GM19035 (cell line): ENCODE measurements around the gene SH3RF1.
A peak's percentile ranks its signal among the peaks of the same experiment; 100 is the strongest.

Experiments used
- ATAC-seq: cut with Tn5 transposase; IDR thresholded peaks from one replicate; pipeline ENCODE4 v1.9.1; 2021; ENCODE audit not compliant: unreplicated experiment

SH3RF1 gene

DNA sequence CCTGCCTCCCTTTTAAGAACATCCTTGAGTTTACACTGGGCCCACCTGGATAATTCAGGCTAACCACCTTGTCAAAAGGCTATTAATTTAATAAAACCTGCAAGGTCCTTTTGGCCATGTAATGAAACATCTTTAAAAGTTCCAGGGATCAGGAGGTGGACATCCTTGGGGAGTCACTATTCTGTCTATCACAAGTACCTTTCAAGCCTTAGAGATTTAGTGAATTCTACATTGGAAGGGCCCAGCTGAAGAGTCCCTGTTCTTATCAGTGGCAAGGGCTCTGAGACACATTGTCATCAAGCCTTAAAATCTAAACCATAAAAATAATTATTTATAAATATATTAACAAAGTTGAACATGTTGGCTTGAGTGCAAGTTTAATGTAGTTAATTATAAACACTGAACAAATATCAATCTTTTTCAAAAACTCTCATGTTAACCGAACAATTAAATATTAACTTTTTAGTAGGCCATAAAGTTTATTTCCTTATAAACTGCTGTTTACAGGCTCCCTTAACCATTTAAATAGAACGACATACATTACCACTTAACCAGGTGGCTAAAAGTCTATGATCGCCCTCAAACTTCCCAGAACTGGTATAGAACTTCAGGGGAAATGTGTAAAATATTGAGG lies 156.3 kb downstream of the SH3RF1 start:
- no peak for ATAC-seq

- ATAC-seq: no peak
Measured at GRCh38 chr4:169110633-169111032, 160.1 kb downstream of the SH3RF1 start.

DNA sequence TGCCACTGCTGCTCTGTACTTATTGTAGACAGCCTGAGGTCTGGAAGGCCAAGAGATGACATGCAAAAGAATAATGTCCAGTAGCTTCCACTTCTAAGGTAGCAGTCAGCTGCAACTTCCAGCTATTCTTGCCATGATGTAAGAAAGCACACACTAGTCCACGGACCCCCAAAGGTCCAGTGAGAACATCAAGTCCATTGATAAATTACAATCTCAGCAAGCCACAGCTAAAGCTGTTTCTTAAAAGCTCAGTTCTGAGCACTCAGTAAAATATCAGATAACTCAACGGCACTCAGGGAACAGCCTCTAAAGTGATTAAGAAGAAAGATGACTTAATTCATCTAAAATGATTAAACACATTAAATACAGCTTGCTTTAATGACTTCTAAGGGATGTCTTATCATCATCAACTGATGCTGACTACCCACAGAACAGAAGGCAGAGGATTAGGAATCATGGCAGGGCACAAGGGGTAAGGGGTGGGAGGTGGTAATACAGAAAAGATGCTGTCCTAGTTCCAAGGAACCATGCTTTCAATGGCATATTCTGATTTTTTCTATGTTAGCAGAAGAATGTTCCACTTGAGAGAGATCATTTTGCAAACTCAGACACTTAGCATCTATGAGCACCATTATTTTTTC lies 161.6 kb downstream of the SH3RF1 start:
- no peak for ATAC-seq

GRCh38 chr4:169108303-169108702 lies 162.5 kb downstream of the SH3RF1 start:
- no peak for ATAC-seq

DNA sequence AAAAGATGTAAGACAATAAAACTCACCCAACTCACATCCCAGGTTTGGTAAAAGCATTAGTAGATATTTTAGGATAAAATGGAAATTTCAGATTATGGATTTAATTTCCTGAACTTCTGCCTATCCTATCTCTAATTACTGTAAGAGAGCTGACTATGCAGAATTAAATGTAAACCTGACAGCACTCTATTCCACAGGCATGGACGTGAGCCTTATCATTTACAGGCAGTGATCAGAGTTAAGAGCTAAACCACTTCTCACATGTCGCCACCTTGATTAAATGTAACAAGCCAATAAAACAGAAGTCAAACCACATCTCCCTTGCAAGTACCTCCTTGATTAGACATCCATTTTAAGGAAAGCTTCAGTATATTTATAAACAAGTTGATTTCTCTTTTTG lies 163.2 kb downstream of the SH3RF1 start:
- ATAC-seq: no peak

GRCh38 chr4:169106696-169107229 lies 164.0 kb downstream of the SH3RF1 start:
- no peak for ATAC-seq

- ATAC-seq: no peak
Measured at GRCh38 chr4:169105620-169106019, 165.1 kb downstream of the SH3RF1 start.

GRCh38 chr4:169103966-169104412 lies 166.8 kb downstream of the SH3RF1 start:
- ATAC-seq: no peak

DNA sequence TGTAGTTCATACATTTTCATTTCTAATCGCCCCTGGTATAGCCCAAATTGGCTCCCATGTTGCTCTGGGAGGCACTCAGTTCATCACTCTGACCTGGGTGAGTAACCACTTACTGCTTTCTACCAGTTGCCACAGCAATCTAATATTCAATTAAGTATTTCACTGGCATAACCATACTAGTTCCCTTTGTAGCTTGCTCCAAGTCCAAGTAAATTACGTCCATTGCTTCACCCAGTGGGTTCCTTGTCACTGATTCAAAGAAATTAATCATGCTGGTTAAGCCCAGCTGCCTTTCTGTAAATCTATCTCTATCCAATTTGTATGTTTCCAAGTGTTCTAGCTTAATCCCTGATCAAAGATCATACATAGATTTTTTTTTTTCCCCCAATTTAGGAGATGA lies 168.7 kb downstream of the SH3RF1 start:
- ATAC-seq: no peak

DNA sequence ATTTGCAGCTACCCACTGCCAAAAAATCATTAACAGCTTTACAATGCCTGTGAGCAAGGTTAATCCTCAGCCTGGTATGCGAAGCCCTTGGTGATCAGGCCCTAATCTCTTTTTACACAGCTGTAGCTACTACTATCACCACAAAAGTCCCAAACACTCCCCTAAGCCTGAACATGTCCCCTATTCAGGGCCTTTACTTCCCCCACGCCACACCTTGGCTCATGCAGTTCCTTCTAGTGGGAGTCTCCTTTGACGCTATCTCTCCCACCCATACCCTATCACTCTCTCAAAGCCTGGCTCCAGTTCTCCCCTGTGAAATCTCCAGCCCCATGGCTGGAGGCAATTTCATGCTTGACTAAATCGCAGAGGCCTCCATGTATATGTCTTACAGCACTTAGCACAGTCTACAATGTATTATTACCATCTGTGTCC lies 170.1 kb downstream of the SH3RF1 start:
- ATAC-seq: no peak

GRCh38 chr4:169099771-169100180 lies 171.0 kb downstream of the SH3RF1 start:
- no peak for ATAC-seq

DNA sequence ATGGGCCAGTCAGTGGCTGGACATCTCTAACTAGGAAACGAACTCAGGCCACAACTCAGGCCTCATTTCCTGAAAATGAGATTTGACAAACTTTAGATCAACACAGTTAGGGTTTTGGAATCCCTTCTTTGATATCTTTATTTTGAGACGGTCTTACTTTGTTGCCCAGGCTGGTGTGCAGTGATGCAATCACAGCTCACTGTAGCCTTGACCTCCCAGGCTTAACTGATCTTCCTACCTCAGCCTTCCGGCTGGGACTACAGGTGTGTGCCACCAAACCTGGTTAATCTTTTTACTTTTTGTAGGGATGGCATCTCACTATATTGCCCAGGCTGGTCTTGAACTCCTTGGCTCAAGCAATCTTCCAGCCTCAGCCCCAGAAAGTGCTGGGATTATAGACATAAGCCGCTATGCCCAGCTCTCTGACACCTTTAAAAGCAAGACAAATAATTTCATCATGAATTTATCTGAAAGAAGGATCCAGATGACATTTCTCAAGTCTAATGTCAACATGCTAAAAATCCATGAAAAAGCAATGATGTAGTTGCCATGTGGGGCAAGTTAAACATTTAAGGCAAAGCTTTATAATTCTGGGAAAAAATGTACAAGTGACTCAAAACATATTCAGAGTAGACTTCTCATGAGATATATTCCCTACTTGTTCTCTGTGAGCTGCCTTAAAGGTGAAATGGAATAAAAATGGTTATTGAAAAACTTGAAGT lies 171.6 kb downstream of the SH3RF1 start:
- ATAC-seq: no peak

DNA sequence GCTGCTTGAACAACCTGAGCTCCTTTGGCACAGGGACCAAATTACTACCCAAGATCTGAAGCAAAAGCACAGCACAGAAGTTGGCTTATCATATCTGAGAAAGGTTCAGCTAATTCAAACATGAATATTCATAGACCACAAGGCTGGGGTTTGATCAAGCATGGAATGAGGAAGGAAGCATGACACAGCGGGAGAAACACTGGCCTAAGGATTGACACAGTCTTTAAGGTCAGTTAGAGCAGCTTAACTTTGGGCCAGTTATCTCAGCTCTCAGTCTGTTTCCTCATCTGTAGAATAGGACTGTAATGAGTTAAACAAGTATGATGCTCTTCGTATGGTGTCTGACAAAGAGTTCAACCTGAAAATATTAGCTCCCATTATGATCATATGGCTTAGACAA lies 172.2 kb downstream of the SH3RF1 start:
- peak; percentile 44 for ATAC-seq

DNA sequence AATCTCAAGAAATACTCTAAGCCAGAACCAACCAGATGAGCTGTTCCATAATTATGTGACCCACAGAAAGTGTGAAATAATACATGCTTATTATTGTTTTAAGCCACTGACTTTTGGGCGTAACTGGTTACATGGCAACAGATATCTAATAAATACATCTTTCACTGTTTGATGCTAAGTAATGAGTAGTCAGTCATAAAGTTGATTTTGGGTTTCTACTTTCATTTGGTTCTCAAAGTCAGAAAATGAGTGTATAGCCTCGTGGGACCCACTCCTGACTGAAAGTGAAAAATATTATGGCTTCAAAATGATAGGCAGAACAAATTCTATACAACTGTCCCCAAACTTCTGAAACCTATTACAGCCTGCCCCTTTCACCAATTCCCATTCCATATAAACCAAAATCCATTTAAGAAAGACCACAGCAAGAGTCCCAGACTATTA lies 172.7 kb downstream of the SH3RF1 start:
- ATAC-seq: peak; percentile 64

DNA sequence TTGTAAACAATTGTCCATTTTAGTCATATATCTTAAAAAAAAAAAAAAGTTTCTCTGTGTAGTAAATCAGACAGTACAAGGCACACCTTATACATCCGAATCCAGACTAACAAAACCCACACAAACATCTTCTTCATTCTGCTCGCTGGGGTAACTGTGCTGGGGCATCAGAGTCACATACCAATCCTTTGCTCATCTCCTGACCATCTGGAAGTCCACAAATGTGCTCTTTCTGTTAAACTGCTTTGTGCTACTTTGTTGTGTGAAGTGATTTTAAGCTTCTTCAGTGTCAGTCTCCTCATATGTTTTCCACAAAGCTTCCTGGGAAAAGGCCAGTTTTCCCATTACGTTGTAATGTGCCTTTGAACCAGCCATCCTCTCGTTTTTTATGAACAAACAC lies 174.5 kb downstream of the SH3RF1 start:
- ATAC-seq: no peak

DNA sequence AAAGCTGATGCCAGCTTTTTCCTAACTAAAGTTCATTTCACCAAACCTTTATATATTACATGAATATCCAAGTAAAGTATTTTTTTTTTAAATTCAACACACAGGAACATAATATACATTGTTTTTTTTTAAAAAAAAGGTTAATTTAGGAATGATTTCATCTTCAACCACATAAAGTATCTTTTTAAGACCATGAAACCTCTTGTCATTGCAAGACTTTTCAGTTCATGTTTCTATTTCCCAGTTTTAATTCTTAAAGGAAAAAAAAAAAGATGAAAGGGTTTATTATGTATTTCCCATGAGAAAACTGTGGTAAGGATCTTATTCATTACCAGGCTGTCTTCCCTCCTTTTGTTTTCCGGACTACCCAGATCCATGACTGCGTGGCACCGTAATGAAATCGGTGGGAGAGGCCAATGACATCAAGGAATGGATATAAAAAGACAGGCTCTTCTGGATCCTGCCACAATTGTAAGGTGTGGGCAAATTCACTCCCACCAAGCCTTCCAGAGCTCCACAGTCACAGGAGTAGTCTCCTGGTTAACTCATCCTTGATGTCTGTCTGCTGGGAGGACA lies 176.0 kb downstream of the SH3RF1 start:
- no peak for ATAC-seq

GRCh38 chr4:169092889-169093522 lies 177.8 kb downstream of the SH3RF1 start:
- no peak for ATAC-seq

- no peak for ATAC-seq
Measured at GRCh38 chr4:169090484-169091215, 180.1 kb downstream of the SH3RF1 start.

GRCh38 chr4:169089004-169089403 lies 181.8 kb downstream of the SH3RF1 start:
- ATAC-seq: no peak

DNA sequence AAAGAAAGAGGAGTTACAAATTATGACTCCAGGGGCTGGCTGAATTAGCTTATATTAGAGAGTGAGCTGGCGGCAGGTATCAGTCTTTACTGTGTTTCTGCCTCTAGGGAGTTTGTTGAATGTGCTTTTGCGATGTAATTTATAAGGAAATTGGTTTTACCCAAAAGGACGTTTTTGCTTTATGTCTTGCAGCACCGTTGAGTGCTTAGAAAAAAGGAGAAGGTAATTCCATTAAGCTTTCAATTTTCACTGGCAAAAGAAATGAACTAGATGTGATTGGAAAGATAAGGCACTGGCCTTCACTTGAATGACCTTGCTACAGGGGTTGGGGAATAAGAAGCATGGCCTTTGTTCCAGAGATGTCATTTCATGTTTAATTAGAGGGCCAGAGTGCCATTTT lies 185.8 kb downstream of the SH3RF1 start:
- no peak for ATAC-seq
